ENCODE data around the gene CELF1.
"Not testable (repeated sequence)": the region's sequence is repeated elsewhere in the genome, so short reads cannot be mapped to it uniquely, and the experiment has no call there.

GRCh38 chr11:47564366-47564765 is 11.4 kb upstream of the CELF1 start:
- TF ChIP-seq YY1 (IDR thresholded peaks at IDR 0.05; ENCODE audit: insufficient read depth, insufficient read length); SUZ12 (IDR thresholded peaks at IDR 0.05; ENCODE audit: extremely low read depth, insufficient read depth, insufficient read length); ZNF274 (IDR thresholded peaks at IDR 0.05; ENCODE audit: low read depth, low read length): not testable (repeated sequence)

All from NT2/D1 (cell line).